GM10266 (cell line): ENCODE data around the gene CLPTM1L.

Experiments
- DNase-seq: peaks from one replicate; pipeline ENCODE4 v3.0.0; 2012; ENCODE audit errors: extremely low spot score
- CTCF ChIP-seq: IDR thresholded peaks from 2 replicates; pipeline ENCODE4 v1.5.1; 2012; ENCODE audit warnings: mild to moderate bottlenecking, low read depth; ENCODE audit not compliant: control insufficient read depth, insufficient read depth; ENCODE audit errors: missing control alignments

CLPTM1L gene

DNA sequence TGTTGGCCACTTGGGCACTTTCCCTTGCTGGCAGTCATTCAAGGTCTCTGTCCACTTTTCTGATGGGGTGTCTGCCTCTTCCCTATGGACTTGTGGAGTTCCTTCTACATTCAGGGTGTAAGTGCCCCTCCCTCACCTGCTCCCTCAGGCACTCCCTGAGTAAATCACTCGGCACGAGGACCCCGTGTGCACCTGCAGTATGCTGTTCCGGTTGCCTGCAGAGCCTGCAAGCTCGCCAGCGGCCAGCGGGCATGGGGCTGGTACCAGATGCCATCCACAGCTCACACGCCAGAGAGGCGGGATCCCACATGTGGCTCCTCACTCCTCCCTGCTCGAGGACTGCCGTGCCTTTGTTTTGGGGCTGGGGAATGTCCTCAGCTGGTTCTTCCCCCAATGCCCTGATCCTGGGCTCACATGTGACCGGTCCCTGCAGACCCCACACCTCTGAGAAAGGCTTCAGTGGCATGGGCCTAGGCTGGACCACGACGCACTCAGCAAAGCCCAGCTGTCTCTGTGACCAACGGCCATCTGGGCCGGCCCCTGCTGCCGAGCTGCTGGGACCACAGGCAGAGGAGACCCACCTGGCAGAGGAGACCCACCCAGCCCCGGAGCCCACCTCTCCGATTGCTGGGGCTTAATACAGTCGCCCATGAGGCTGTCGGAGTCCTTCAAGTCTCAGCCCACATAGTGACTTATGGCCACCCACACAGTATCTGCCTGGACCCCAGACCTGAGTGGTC is 46.1 kb upstream of the CLPTM1L start:
- DNase-seq: no peak
- no peak for TF ChIP-seq CTCF

- no peak for DNase-seq
- TF ChIP-seq CTCF: no peak
These were observed 45.4 kb upstream of the CLPTM1L start for GRCh38 chr5:1390333-1390732.

DNA sequence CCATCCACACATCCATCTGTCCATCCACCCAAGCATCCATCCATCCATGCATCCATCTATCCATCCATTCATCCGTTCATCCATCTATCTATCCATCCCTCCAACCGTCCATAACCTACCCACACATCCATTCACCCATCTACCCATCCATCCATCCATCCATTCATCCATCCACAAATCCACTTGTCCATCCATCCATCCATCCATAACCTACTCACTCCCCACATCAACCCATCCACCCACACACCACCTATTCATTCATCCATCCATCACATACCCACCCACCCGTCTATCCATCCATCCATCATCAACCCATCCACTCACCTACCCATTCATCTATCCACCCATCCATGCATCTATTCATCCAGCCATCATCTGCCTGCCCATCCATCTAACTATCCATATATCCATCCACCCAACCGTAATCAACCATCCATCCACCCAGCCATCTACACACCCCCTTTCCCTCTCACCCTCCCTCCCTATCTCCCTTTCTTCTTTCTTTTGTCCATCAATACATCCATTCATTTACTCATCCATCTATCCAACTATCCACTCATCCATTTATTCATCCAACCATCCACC is 43.6 kb upstream of the CLPTM1L start:
- no peak for DNase-seq
- no peak for TF ChIP-seq CTCF

DNA sequence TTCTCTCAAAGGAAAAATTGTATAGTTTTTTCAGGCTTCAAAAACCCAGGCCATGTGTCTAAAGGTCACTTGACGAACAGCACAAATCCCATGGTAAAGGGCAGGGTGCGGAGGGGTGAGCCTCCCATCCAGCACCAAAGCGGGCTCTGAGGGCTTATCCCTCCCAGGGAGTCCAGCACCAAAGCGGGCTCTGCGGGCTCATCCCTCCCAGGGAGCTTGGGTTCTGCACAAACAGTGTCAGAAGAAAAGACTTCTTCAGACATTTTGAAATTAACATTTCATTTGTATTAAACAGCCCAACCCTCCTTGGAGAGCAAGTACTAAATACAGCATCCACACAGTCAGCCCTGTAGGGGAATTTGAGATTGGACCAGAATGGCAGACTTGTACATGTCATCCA is 43.0 kb upstream of the CLPTM1L start:
- TF ChIP-seq CTCF: no peak
- DNase-seq: no peak

DNA sequence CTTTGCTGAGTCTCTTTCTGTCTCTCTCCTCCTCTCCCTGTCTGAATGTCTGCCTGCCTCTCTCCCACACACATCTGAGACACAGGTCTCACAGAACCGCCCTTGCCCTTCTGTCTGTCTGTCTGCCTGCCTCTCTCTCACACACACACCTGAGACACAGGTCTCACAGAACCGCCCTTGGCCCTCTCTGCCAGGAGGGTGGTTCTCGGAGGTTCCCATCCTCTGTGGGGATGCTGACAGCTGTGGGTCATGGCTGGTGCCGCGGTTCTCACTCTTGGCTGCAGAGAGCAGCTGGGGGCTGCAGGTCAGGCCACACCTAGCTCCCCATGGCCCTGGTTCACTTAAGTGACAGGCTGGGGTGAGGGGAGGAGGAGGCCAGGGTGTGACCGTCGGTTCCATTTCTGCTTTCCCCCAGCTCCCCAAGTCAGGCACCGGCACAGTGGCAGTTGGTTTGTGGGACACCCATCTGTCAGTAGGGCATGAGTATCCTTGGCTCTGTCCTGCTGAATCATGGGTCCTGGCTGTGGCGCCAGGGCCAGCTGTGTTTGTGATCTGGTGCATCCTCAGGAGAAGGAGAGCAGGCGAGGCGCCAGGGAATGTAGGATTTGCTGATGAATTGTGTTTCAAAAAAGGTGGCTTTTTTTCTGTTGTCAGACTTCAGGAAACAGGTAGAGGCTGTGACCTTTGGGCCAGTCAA is 42.3 kb upstream of the CLPTM1L start:
- DNase-seq: no peak
- no peak for TF ChIP-seq CTCF

DNA sequence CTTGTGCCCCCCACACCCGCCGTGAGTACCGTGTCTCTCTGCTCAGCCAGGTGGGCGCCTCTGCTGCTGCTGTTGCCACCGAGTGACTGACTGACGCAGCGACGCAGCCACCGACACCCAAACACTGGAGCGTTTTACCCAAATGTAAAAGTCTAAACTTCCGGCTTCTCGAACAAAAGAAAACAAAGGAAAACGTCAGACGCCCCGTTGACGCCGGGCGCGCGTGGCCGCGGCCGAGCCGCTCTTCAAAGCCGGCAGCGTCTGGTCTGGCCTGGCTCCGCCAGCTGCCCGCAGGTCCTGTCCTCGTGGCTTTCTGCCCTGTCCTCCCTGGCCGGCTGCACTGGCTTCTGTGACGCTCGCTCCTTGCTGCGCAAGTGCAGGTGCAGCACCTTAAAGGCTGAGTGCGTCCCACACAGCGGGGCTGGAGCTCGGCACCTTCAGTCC is 41.4 kb upstream of the CLPTM1L start:
- TF ChIP-seq CTCF: no peak
- DNase-seq: peak; percentile 74
